Measurements from ENCODE around the gene VENTX. TPM values are rescaled to one million over a fixed set of nuclear protein-coding genes. Genes with fewer than 3 reads are reported as not detected.

VENTX gene
- total and polyA plus RNA-seq, 2 experiments from 2014 or later, result not detected

DNA sequence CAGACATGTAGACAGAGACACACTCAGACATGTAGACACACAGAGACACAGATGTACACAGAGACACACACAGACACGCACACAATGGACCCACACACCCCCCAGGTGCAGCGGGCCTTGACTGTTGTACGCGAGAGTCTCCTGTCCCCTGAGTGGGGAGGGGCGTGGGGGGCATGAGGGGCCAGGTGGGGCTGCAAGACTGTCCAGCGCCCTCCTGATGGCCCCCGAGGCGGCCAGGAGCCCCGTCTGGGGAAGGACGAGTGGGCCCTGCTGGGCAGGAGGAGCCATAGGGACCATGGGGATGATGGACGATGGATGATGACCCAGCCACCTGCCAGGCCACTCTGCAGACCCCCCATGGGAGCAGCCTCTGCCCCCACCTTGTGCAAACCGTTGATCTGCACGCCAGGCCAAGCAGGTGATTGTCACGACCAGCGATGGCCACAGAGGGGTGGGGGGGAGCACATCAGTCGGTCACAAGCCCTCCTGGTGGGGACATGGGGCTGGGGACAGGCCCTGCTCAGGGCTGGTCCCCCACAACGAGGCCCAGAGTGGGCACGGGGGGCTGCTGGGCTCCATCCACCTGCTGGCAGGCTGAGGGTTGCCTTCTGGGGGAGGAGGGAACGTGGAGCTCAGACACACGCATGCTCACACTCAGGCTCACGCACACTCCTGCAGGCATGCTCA lies 11.6 kb downstream of the VENTX start:
- 44 to 51% methylated on average over 12 to 21 of the region's 21 CpGs for WGBS, 2 experiments (ENCODE audit: low coverage in 1 of 2, low lambda C conversion rate in 2 of 2, missing lambda C conversion rate in 2 of 2)
- no peak for DNase-seq
- Histone ChIP-seq H3K9me2 (ENCODE audit: insufficient read depth) (no peaks in the 10 kb centered on the region), H3K4me2 (ENCODE audit: unreplicated experiment) (no peak overlapping the region), H3K4me1 (ENCODE audit: insufficient read depth) (no peaks in the 10 kb centered on the region), H3K36me3 (ENCODE audit: low read depth) (no peaks in the 10 kb centered on the region), H3K27ac (no peak overlapping the region), H3K4me3 (no peak overlapping the region), H2AFZ (no peak overlapping the region), H3K9ac (no peak overlapping the region), H3K9me3 (ENCODE audit: low read depth) (no peaks in the 10 kb centered on the region), H3F3A (ENCODE audit: insufficient read depth) (no peaks in the 10 kb centered on the region), H3K79me2 (ENCODE audit: insufficient read depth) (no peaks in the 10 kb centered on the region), H3K27me3 (replicated peaks; ENCODE audit: insufficient read depth) (peaks cover 17% of the 10 kb centered on the region), H4K20me1 (ENCODE audit: insufficient read depth) (no peaks in the 10 kb centered on the region)
- in situ Hi-C loops (cut with MboI), result no loop called here
- TF ChIP-seq EZH2phosphoT487 (IDR thresholded peaks at IDR 0.05; ENCODE audit: insufficient read depth, low read depth) (no peak), EZH2 (IDR thresholded peaks at IDR 0.05; ENCODE audit: insufficient read depth, poor library complexity, severe bottlenecking) (no peak)

DNA sequence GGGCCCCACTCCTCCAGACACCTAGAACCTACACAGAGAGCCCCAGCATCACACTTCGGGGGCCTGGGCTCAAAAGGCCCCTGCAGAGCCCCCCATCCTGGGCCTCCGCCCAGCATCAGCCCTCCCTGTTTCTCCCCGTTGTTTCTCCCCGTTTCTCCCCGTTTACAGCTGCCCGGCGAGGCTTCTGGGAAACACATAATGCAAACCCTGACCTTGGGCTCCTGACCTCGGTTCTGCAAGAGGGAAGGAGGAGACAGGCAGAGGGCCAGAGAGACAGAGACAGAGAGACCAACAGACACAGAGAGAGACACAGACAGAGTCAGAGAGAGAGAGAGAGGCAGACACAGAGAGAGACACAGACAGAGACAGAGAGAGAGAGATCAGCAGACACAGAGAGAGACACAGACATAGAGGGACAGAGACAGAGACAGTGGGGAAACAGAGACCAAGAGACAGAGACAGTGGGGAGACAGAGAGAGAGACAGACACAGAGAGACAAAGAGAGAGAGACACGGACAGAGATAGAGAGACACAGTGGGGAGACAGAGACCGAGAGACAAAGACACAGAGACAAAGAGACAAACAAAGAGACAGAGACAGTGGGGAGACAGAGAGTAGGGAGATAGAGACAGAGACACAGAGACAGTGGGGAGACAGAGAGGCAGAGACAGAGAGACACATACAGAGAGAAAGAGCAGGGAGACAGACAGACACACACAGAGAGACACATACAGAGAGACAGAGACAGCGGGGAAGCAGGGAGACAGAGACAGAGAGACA lies 12.5 kb downstream of the VENTX start:
- no peaks in the 10 kb centered on the region for H3K36me3 ChIP-seq (ENCODE audit: low read depth)
- no peak overlapping the region for H3K4me2 ChIP-seq (ENCODE audit: unreplicated experiment)
- no peaks in the 10 kb centered on the region for H4K20me1 ChIP-seq (ENCODE audit: insufficient read depth)
- TF ChIP-seq EZH2phosphoT487 (IDR thresholded peaks at IDR 0.05; ENCODE audit: insufficient read depth, low read depth) (no peak), EZH2 (IDR thresholded peaks at IDR 0.05; ENCODE audit: insufficient read depth, poor library complexity, severe bottlenecking) (no peak)
- no peak for DNase-seq
- no peaks in the 10 kb centered on the region for H3F3A ChIP-seq (ENCODE audit: insufficient read depth)
- no peak overlapping the region for H2AFZ ChIP-seq
- no peaks in the 10 kb centered on the region for H3K4me1 ChIP-seq (ENCODE audit: insufficient read depth)
- H3K9me3 ChIP-seq (ENCODE audit: low read depth), result no peaks in the 10 kb centered on the region
- in situ Hi-C loops (cut with MboI), result no loop called here
- no peaks in the 10 kb centered on the region for H3K9me2 ChIP-seq (ENCODE audit: insufficient read depth)
- no peak overlapping the region for H3K27ac ChIP-seq
- H3K9ac ChIP-seq, result no peak overlapping the region
- H3K27me3 ChIP-seq (replicated peaks; ENCODE audit: insufficient read depth), result peaks cover 17% of the 10 kb centered on the region
- no peaks in the 10 kb centered on the region for H3K79me2 ChIP-seq (ENCODE audit: insufficient read depth)
- no peak overlapping the region for H3K4me3 ChIP-seq
- WGBS, 2 experiments (ENCODE audit: low coverage in 1 of 2, low lambda C conversion rate in 2 of 2, missing lambda C conversion rate in 2 of 2), result 38 to 42% methylated on average over 11 of the region's 11 CpGs

GRCh38 chr10:133251388-133252222 lies 13.9 kb downstream of the VENTX start:
- TF ChIP-seq EZH2 (IDR thresholded peaks at IDR 0.05; ENCODE audit: insufficient read depth, poor library complexity, severe bottlenecking) (no peak), EZH2phosphoT487 (IDR thresholded peaks at IDR 0.05; ENCODE audit: insufficient read depth, low read depth) (no peak)
- Histone ChIP-seq H3K9me3 (ENCODE audit: low read depth) (no peaks in the 10 kb centered on the region), H3K4me2 (ENCODE audit: unreplicated experiment) (no peak overlapping the region), H3K9me2 (ENCODE audit: insufficient read depth) (no peaks in the 10 kb centered on the region), H2AFZ (no peak overlapping the region), H4K20me1 (ENCODE audit: insufficient read depth) (no peaks in the 10 kb centered on the region), H3F3A (ENCODE audit: insufficient read depth) (no peaks in the 10 kb centered on the region), H3K27me3 (replicated peaks; ENCODE audit: insufficient read depth) (peaks cover 11% of the 10 kb centered on the region), H3K4me1 (ENCODE audit: insufficient read depth) (no peaks in the 10 kb centered on the region), H3K36me3 (ENCODE audit: low read depth) (no peaks in the 10 kb centered on the region), H3K4me3 (no peak overlapping the region), H3K27ac (no peak overlapping the region), H3K79me2 (ENCODE audit: insufficient read depth) (no peaks in the 10 kb centered on the region), H3K9ac (no peak overlapping the region)
- in situ Hi-C loops (cut with MboI), result no loop called here
- 51 to 53% methylated on average over 26 of the region's 28 CpGs for WGBS, 2 experiments (ENCODE audit: low coverage in 1 of 2, low lambda C conversion rate in 2 of 2, missing lambda C conversion rate in 2 of 2)
- DNase-seq, result no peak

DNA sequence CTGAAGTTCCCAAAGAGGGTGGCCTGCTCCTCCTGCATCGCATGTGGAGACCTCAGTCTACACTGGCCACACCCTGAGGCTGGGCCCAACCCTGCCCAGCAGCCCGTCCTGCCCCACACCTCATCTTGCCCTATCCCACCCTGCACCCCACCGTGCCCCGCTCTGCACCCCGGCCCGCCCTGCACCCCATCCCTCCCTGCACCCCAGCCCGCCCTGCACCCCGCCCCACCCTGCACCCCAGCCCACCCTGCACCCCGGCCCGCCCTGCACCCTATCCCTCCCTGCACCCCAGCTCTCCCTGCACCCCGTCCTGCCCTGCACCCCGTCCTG lies 14.5 kb downstream of the VENTX start:
- DNase-seq, result no peak
- WGBS, 2 experiments (ENCODE audit: low coverage in 1 of 2, low lambda C conversion rate in 2 of 2, missing lambda C conversion rate in 2 of 2), result 63% methylated on average over 12 of the region's 12 CpGs; no CpG with 5 or more reads in 1 of the 2 experiments
- Histone ChIP-seq H3K9ac (no peak overlapping the region), H4K20me1 (ENCODE audit: insufficient read depth) (no peaks in the 10 kb centered on the region), H3K27ac (no peak overlapping the region), H2AFZ (no peak overlapping the region), H3K4me3 (no peak overlapping the region), H3F3A (ENCODE audit: insufficient read depth) (no peaks in the 10 kb centered on the region), H3K36me3 (ENCODE audit: low read depth) (no peaks in the 10 kb centered on the region), H3K9me2 (ENCODE audit: insufficient read depth) (no peaks in the 10 kb centered on the region), H3K27me3 (replicated peaks; ENCODE audit: insufficient read depth) (peaks cover 11% of the 10 kb centered on the region), H3K9me3 (ENCODE audit: low read depth) (no peaks in the 10 kb centered on the region), H3K79me2 (ENCODE audit: insufficient read depth) (no peaks in the 10 kb centered on the region), H3K4me1 (ENCODE audit: insufficient read depth) (no peaks in the 10 kb centered on the region), H3K4me2 (ENCODE audit: unreplicated experiment) (no peak overlapping the region)
- TF ChIP-seq EZH2phosphoT487 (IDR thresholded peaks at IDR 0.05; ENCODE audit: insufficient read depth, low read depth), result no peak
- no peak for TF ChIP-seq EZH2 (IDR thresholded peaks at IDR 0.05; ENCODE audit: insufficient read depth, poor library complexity, severe bottlenecking)
- in situ Hi-C loops (cut with MboI), result no loop called here

Data from GM23248 (cell line).